Nephron progenitor cell (in vitro differentiated cells): ENCODE data around the gene CACNG4.

Experiments
- DNase-seq: peaks from one replicate; pipeline ENCODE4 v3.0.0; 2021
- H3K27ac Mint-ChIP-seq: 2 replicates; pipeline ENCODE4 v1.8.0; 2021; ENCODE audit warnings: mild to moderate bottlenecking, moderate library complexity, mixed read lengths
- H3K27me3 Mint-ChIP-seq: 2 replicates; pipeline ENCODE4 v1.8.0; 2021; ENCODE audit warnings: mild to moderate bottlenecking, low read depth, mixed read lengths; ENCODE audit not compliant: poor library complexity
- H3K36me3 Mint-ChIP-seq: 2 replicates; pipeline ENCODE4 v1.8.0; 2021; ENCODE audit warnings: low read depth, mixed read lengths
- H3K4me1 Mint-ChIP-seq: 2 replicates; pipeline ENCODE4 v1.8.0; 2021; ENCODE audit warnings: mixed read lengths
- H3K4me3 Mint-ChIP-seq: 2 replicates; pipeline ENCODE4 v1.8.0; 2021; ENCODE audit warnings: mild to moderate bottlenecking, moderate library complexity, mixed read lengths
- H3K9me3 Mint-ChIP-seq: 2 replicates; pipeline ENCODE4 v1.8.0; 2021; ENCODE audit warnings: mild to moderate bottlenecking, moderate library complexity, mixed read lengths
- TF ChIP-seq, protein P1 (sequence below): fragments of 200-600 bp; sonication (generic); IDR thresholded peaks from 2 replicates; pipeline ENCODE4 v1.5.0; 2021; ENCODE audit warnings: antibody characterized with exemption

CACNG4 gene

DNA sequence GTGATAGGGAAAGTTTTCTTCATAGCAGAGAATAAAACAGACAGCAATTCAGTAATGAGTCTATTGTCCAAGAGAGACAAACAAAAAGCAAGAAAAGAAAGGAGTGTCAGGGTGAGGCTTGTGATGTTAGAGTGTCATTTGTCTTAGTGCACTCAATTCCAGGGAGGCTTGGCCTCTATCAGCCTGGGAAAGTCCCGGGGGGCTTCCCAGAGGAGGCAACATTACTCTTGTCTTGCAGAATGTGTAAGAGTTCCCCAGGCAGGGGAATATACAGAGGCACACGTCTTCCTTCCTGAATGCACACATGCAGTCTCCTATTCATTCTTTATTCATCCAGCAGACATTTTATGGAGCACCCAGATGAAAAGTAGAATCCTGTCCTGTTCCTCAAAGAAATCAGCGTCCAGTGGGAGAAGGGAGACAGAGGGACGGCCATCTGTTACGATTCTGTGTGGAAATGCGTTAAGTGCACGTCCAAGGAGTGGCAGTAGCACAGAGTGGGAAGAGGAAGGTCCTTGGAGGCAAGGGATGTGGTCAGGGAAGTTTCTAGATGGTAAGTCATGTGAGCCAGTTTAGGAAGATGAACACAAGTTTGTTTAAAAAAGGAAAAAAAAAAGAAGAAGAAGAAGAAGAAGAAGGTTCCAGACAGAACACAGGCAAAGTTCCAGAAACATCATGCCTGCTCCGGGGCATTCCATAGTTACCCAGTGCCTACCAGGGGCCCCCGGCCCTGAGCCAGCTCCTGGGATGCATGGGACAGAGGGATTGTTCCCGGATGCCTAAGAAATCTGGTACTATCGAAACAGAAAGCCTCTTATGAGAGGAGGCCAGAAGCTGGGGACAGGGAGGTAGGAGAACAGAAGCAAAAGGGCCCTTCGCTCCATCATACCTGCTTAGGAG, 21.1 kb downstream of the CACNG4 start:
- Mint-ChIP-seq H3K27ac (no peak overlapping the region), H3K36me3 (no peaks in the 10 kb centered on the region), H3K9me3 (peaks cover 6% of the 10 kb centered on the region), H3K27me3 (peaks cover 3% of the 10 kb centered on the region), H3K4me3 (no peak overlapping the region), H3K4me1 (peaks cover 10% of the 10 kb centered on the region)
- TF ChIP-seq, protein P1, sequence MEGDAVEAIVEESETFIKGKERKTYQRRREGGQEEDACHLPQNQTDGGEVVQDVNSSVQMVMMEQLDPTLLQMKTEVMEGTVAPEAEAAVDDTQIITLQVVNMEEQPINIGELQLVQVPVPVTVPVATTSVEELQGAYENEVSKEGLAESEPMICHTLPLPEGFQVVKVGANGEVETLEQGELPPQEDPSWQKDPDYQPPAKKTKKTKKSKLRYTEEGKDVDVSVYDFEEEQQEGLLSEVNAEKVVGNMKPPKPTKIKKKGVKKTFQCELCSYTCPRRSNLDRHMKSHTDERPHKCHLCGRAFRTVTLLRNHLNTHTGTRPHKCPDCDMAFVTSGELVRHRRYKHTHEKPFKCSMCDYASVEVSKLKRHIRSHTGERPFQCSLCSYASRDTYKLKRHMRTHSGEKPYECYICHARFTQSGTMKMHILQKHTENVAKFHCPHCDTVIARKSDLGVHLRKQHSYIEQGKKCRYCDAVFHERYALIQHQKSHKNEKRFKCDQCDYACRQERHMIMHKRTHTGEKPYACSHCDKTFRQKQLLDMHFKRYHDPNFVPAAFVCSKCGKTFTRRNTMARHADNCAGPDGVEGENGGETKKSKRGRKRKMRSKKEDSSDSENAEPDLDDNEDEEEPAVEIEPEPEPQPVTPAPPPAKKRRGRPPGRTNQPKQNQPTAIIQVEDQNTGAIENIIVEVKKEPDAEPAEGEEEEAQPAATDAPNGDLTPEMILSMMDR: no peak
- no peak for DNase-seq

DNA sequence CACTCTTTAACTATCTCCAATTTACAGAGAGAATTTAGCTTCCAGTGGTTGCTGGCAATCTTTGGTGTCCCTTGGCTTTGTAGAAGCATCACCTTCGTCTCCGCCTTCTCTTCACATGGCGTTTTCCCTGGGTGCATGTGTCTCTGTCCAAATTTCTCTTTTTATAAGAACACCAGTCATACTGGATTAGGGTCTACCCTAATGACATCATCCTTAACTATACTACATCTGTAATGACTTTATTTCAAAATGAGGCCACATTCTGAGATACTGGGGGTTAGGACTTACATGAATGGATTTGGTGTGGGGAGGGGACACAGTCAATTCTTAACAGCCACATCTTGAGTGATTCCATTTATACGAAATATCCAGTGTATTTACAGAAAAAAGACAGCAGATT, 22.2 kb downstream of the CACNG4 start:
- H3K27me3 Mint-ChIP-seq: peaks cover 6% of the 10 kb centered on the region
- H3K27ac Mint-ChIP-seq: no peak overlapping the region
- no peak for DNase-seq
- peaks cover 6% of the 10 kb centered on the region for H3K9me3 Mint-ChIP-seq
- no peak overlapping the region for H3K4me3 Mint-ChIP-seq
- no peaks in the 10 kb centered on the region for H3K36me3 Mint-ChIP-seq
- TF ChIP-seq, protein P1: no peak
- peaks cover 13% of the 10 kb centered on the region for H3K4me1 Mint-ChIP-seq

DNA sequence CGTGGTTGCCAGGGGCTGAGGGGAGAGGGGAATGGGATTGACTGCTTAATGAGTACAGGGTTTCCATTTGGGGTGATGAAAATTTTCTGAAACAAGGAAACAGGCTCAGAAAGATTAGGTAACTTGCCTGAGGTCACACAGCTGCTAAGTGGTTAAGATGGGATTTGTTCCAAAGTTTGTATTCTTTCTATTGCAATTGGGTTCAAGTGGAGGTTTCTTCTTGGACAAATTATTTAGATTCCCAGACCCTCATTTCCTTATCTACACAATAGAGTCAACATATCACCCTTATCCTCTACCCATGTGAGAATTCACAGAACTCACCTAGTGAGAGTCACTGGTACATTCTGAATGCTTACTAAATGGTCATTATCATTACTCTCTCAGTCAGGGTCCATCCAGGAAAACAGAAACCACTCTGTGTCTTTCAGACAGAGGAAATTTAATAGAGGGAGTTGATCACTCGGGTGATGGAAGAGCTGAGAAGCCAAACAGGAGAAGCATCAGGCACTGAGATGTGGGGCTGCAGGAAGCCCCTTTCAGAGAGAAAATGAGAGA, 22.6 kb downstream of the CACNG4 start:
- peaks cover 2% of the 10 kb centered on the region for H3K9me3 Mint-ChIP-seq
- no peaks in the 10 kb centered on the region for H3K36me3 Mint-ChIP-seq
- DNase-seq: no peak
- no peak overlapping the region for H3K4me3 Mint-ChIP-seq
- H3K27me3 Mint-ChIP-seq: peaks cover 6% of the 10 kb centered on the region
- H3K4me1 Mint-ChIP-seq: peaks cover 9% of the 10 kb centered on the region
- H3K27ac Mint-ChIP-seq: no peak overlapping the region
- TF ChIP-seq, protein P1: no peak

DNA sequence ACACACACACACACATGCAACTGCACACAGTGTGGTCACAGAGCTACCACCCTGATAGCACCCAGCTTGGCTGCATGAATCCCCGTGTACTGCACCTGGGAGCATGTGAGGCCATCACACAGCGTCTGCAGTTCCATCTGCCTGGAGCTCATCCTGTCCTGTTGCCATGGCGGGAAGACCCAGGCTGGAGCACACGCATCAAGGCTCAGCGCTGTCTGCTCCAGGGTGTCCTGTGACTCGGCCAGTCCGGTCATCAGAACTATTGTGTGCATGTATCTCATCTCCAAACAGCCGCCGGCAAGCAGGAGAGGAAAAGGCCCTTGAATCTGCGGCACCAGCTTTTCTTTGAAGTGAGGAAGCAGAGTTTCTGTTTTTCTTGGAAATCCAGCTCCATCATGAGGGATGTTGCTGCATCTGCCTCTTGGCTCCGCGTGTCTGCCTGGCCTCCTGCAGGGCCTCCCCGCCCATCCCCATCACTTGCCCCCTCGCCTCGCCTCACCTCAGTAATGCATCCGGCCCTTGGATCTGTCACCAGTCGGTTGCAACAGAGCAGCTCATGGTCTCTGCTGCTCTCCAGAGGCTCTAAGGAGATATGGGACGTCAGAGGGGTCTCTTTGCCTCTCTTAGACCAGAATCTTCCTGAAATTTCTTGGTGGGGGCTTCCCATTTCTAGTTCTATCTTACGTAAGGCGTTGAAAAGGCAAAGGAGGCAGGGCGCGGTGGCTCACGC, 23.7 kb downstream of the CACNG4 start:
- Mint-ChIP-seq H3K4me1 (peaks cover 8% of the 10 kb centered on the region), H3K36me3 (no peaks in the 10 kb centered on the region), H3K9me3 (no peaks in the 10 kb centered on the region), H3K27me3 (peaks cover 6% of the 10 kb centered on the region), H3K27ac (no peak overlapping the region), H3K4me3 (no peak overlapping the region)
- no peak for DNase-seq
- TF ChIP-seq, protein P1: no peak

GRCh38 chr17:66989076-66989475, 24.6 kb downstream of the CACNG4 start:
- H3K27ac Mint-ChIP-seq: no peak overlapping the region
- H3K36me3 Mint-ChIP-seq: no peaks in the 10 kb centered on the region
- peaks cover 6% of the 10 kb centered on the region for H3K27me3 Mint-ChIP-seq
- peaks cover 8% of the 10 kb centered on the region for H3K4me1 Mint-ChIP-seq
- no peak for DNase-seq
- H3K4me3 Mint-ChIP-seq: no peak overlapping the region
- TF ChIP-seq, protein P1: no peak
- H3K9me3 Mint-ChIP-seq: no peaks in the 10 kb centered on the region
